ENCODE results near the gene MUL1. TPM values are rescaled to one million over a fixed set of nuclear protein-coding genes. Genes with fewer than 3 reads are reported as not detected.

Gene MUL1
- total and polyA plus RNA-seq, 2 of the 8 experiments (the other 6 are each of a cell fraction or from before 2014, with no cell fraction given) = 16.4 to 20.8 TPM

DNA sequence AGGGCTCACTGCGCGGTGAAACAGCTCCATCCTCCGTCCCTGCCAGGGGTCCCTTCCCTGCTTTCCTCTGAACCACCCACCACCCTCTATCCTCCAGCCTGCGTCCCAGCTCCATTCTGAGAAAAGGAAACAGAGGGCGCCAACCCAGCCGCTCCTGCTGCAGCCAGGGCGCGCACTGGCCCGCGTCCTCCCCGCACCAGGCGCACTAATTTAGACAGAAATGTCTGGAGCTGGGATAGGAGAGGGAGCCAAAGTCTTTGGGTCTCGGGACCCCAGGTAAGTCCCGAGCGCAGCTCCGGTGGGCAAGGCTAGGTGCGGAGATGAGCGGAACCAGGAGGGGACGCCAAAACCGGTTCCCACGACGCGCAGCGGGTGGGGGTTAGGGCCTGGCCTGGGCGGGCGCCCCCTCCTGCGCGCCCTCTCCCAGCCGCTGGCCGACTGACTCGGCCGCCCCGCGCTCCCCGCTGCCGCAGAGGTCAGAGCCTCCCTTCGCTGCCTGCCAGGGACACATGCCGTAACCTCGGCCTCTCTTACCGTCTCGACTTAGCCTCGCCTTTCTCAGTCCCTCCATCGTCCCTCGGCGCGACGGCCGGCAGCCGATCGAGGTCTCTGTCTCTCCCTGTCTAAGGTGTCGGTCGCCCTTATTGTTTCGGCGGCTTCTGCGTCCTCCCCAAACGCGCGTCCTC lies 24.0 kb downstream of the MUL1 start:
- Histone ChIP-seq H3K9ac (replicated peaks in 1 of 4; ENCODE audit: extremely low read depth in 1 of 4, low read depth in 3 of 4, low read length in 3 of 4) (no peak overlapping the region), H3K79me2 (ENCODE audit: control insufficient read depth in 1 of 2, insufficient read depth in 2 of 2, low read length in 2 of 2) (no peaks in the 10 kb centered on the region), H3K18ac (ENCODE audit: extremely low read depth, low read length) (no peak overlapping the region; the same call in 1 of the 2 replicates), H3K4me3 (ENCODE audit: extremely low read depth in 1 of 4, insufficient read depth in 2 of 4, low read depth in 3 of 4, low read length in 4 of 4) (peak overlapping the region; percentile 61 to 74 (median 68)), H2BK120ac (replicated peaks; ENCODE audit: low read depth, low read length) (no peak overlapping the region), H2BK20ac (ENCODE audit: low read length) (no peak overlapping the region), H3K36me3 (ENCODE audit: control insufficient read depth in 2 of 4, insufficient read depth in 4 of 4, low read length in 3 of 4) (no peaks in the 10 kb centered on the region), H3K4ac (replicated peaks; ENCODE audit: insufficient read length, low read depth, low read length) (no peak overlapping the region), H3K79me1 (ENCODE audit: low read depth, low read length) (no peaks in the 10 kb centered on the region), H3K27ac (ENCODE audit: low read depth, low read length) (no peak overlapping the region), H3K27me3 (replicated peaks in 1 of 4; ENCODE audit: control insufficient read depth in 3 of 4, extremely low read depth in 1 of 4, insufficient read depth in 3 of 4, low read length in 3 of 4) (peaks cover 4 to 59% (median 39%) of the 10 kb centered on the region in 4 experiments), H3K14ac (ENCODE audit: insufficient read length) (no peak overlapping the region), H3K4me1 (replicated peaks in 1 of 4; ENCODE audit: control insufficient read depth in 3 of 4, insufficient read depth in 4 of 4, low read length in 3 of 4) (peaks cover 6 to 35% (median 13%) of the 10 kb centered on the region in 4 experiments), H4K91ac (replicated peaks; ENCODE audit: insufficient read length, low read length) (no peak overlapping the region), H2BK12ac (ENCODE audit: low read depth, low read length) (no peak overlapping the region), H3K4me2 (ENCODE audit: insufficient read depth in 1 of 2, low read depth in 2 of 2, low read length in 2 of 2) (peak overlapping the region; percentile 82 to 96), H3K9me3 (ENCODE audit: insufficient read depth in 2 of 2, low read depth in 1 of 2, low read length in 1 of 2) (no peaks in the 10 kb centered on the region), H2AFZ (ENCODE audit: low read length) (peak overlapping the region; percentile 16; the same call in 1 of the 2 replicates), H4K8ac (ENCODE audit: extremely low read depth, insufficient read depth, low read length) (no peak overlapping the region), H3K23ac (ENCODE audit: insufficient read length) (no peak overlapping the region), H4K20me1 (replicated peaks in 1 of 2; ENCODE audit: control insufficient read depth in 1 of 2, insufficient read depth in 2 of 2, low read length in 2 of 2) (peaks cover 3 to 7% of the 10 kb centered on the region in 2 experiments), H3K56ac (replicated peaks; ENCODE audit: insufficient read length, low read depth, low read length) (no peak overlapping the region), H2BK15ac (ENCODE audit: low read length) (no peak overlapping the region), H3K23me2 (ENCODE audit: low read depth, low read length) (peaks cover 31% of the 10 kb centered on the region), H2AK5ac (ENCODE audit: low read depth, low read length) (no peak overlapping the region), H2BK5ac (ENCODE audit: low read depth, low read length) (peak overlapping the region; percentile 63; the same call in 1 of the 2 replicates), H4K5ac (ENCODE audit: insufficient read length, low read depth, low read length) (no peak overlapping the region)
- ChIA-PET CTCF (ENCODE audit: partially characterized antibody) (interaction anchor here (0.6 to 3.7 kb wide), 15 partner anchors 10 to 383 kb away, joined by 3 to 42 read pairs (median 4); no protein-coding TSS in a partner anchor), POLR2A (ENCODE audit: partially characterized antibody) (interaction anchor here (0.7 to 1.7 kb wide), 11 partner anchors 8 to 278 kb away, joined by 3 to 8 read pairs (median 4); no protein-coding TSS in a partner anchor)
- FAIRE-seq (no peak), DNase-seq (ENCODE audit: low read depth in 1 of 2, low spot score in 2 of 2) (peak in 1 of 2 experiments; percentile 81)
- WGBS, 2 experiments (ENCODE audit: extremely low coverage in 1 of 2, insufficient coverage in 1 of 2, insufficient read length in 1 of 2, insufficient replicate concordance in 2 of 2, low coverage in 1 of 2, low lambda C conversion rate in 2 of 2, missing lambda C conversion rate in 1 of 2) = 1% methylated on average over 46 of the region's 58 CpGs; no CpG with 5 or more reads in 1 of the 2 experiments
- TF ChIP-seq CREB1 (IDR thresholded peaks at IDR 0.05) (0 out of 2 replicates have a peak, but pooled peaks have one; percentile 48), SP4 (IDR thresholded peaks at IDR 0.05; ENCODE audit: low read length) (no peak), KDM4A (IDR thresholded peaks at IDR 0.05; ENCODE audit: low read depth, low read length, severe bottlenecking) (peak; percentile 82), RAD21 (IDR thresholded peaks at IDR 0.05 in 1 of 2, conservative IDR thresholded peaks at IDR 0.05 in 1 of 2; ENCODE audit: low read depth in 2 of 2, low read length in 2 of 2) (peak; percentile 1 to 24; a peak in 2 of 4 replicates), GABPA (IDR thresholded peaks at IDR 0.05; ENCODE audit: borderline replicate concordance, insufficient read depth, low read length) (0 out of 2 replicates have a peak, but pooled peaks have one; percentile 57), KDM5A (IDR thresholded peaks at IDR 0.05; ENCODE audit: low read length) (no peak), RBBP5 (IDR thresholded peaks at IDR 0.05; ENCODE audit: borderline replicate concordance, low read depth, low read length) (0 out of 2 replicates have a peak, but pooled peaks have one; percentile 8), KDM1A (IDR thresholded peaks at IDR 0.05; ENCODE audit: borderline replicate concordance, low read length) (peak; percentile 37; the same call in 1 of the 2 replicates), SIN3A (conservative IDR thresholded peaks at IDR 0.05 in 1 of 2, IDR thresholded peaks at IDR 0.05 in 1 of 2; ENCODE audit: low read depth in 1 of 2, low read length in 2 of 2) (0 out of 4 replicates have a peak, but pooled peaks of 1 of the 2 experiments have one; percentile 4)
- TF ChIP-seq, protein P1, sequence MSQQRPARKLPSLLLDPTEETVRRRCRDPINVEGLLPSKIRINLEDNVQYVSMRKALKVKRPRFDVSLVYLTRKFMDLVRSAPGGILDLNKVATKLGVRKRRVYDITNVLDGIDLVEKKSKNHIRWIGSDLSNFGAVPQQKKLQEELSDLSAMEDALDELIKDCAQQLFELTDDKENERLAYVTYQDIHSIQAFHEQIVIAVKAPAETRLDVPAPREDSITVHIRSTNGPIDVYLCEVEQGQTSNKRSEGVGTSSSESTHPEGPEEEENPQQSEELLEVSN (IDR thresholded peaks at IDR 0.05) = peak; percentile 52; the same call in 1 of the 2 replicates
